H1 (cell line): ENCODE data around the gene IL1RL1. TPM values are rescaled to one million over a fixed set of nuclear protein-coding genes. Genes with fewer than 3 reads are reported as not detected.

Experiments used
- CTCF ChIA-PET: fragments of 300-600 bp; sonication (Branson Sonifier 250); formaldehyde crosslinking; loops from one replicate; lab custom pipeline; 2021; ENCODE audit not compliant: partially characterized antibody; lab: Charles Lee
- POLR2A ChIA-PET: fragments of 300-600 bp; sonication (Branson Sonifier 250); formaldehyde crosslinking; loops from one replicate; lab custom pipeline; 2021; ENCODE audit warnings: inconsistent platforms; ENCODE audit not compliant: partially characterized antibody; lab: Charles Lee
- DNase-seq, 2 experiments: peaks; one replicate each; pipeline versions ENCODE4 v3.0.0 to v3.0.0-alpha.2; 2010 to 2022; ENCODE audit warnings: low spot score in 2 of 2, low read depth in 1 of 2, mixed read lengths in 1 of 2
- FAIRE-seq: peaks from 2 replicates; lab custom pipeline; 2011; peaks lifted over from hg19 to GRCh38; lab: Jason Lieb, UNC
- H2AFZ ChIP-seq: 2 replicates; pipeline ENCODE4 v1.8.1; 2012; ENCODE audit warnings: low read length, inconsistent platforms
- H2AK5ac ChIP-seq: 2 replicates; pipeline ENCODE4 v1.6.1; 2013; ENCODE audit warnings: low read depth, low read length
- H2BK120ac ChIP-seq: replicated peaks from 2 replicates; pipeline ENCODE3; 2013; ENCODE audit warnings: low read depth, low read length, inconsistent platforms
- H2BK12ac ChIP-seq: 2 replicates; pipeline ENCODE4 v1.6.1; 2013; ENCODE audit warnings: low read depth, low read length
- H2BK15ac ChIP-seq: 2 replicates; pipeline ENCODE4 v1.6.1; 2013; ENCODE audit warnings: low read length
- H2BK20ac ChIP-seq: 2 replicates; pipeline ENCODE4 v1.6.1; 2013; ENCODE audit warnings: low read length
- H2BK5ac ChIP-seq: 2 replicates; pipeline ENCODE4 v1.6.1; 2013; ENCODE audit warnings: low read depth, low read length
- H3K14ac ChIP-seq: 2 replicates; pipeline ENCODE4 v1.6.1; 2013; ENCODE audit warnings: inconsistent platforms; ENCODE audit not compliant: insufficient read length
- H3K18ac ChIP-seq: 2 replicates; pipeline ENCODE4 v1.6.1; 2013; ENCODE audit warnings: low read length; ENCODE audit errors: extremely low read depth
- H3K23ac ChIP-seq: 2 replicates; pipeline ENCODE4 v1.6.1; 2013; ENCODE audit warnings: inconsistent platforms; ENCODE audit not compliant: insufficient read length
- H3K23me2 ChIP-seq: 2 replicates; pipeline ENCODE4 v1.6.1; 2013; ENCODE audit warnings: low read depth, low read length
- H3K27ac ChIP-seq: 2 replicates; pipeline ENCODE4 v1.6.1; 2011; ENCODE audit warnings: low read depth, low read length, inconsistent platforms
- H3K27me3 ChIP-seq, 4 experiments: replicated peaks in 1 of 4; 1 replicate in 1 of 4; 2 replicates in 3 of 4; pipeline versions ENCODE4 v1.6.1 to v1.8.1; 2011 to 2013; ENCODE audit warnings: low read length in 3 of 4, mild to moderate bottlenecking in 3 of 4, inconsistent platforms in 2 of 4, mixed read lengths in 2 of 4, moderate library complexity in 1 of 4; ENCODE audit not compliant: control insufficient read depth in 3 of 4, insufficient read depth in 3 of 4; ENCODE audit errors: extremely low read depth in 1 of 4
- H3K36me3 ChIP-seq, 4 experiments: 2 replicates each; pipeline versions ENCODE4 v1.6.1 to v1.8.1; 2011 to 2013; ENCODE audit warnings: mild to moderate bottlenecking in 4 of 4, low read length in 3 of 4, moderate library complexity in 2 of 4, control low read depth in 1 of 4, inconsistent platforms in 1 of 4; ENCODE audit not compliant: insufficient read depth in 4 of 4, control insufficient read depth in 2 of 4
- H3K4ac ChIP-seq: replicated peaks from 2 replicates; pipeline ENCODE3; 2013; ENCODE audit warnings: low read length, low read depth, mixed read lengths, inconsistent platforms; ENCODE audit not compliant: insufficient read length
- H3K4me1 ChIP-seq, 4 experiments: replicated peaks in 1 of 4; 1 replicate in 1 of 4; 2 replicates in 3 of 4; pipeline versions ENCODE4 v1.6.1 to v1.8.1; 2011 to 2013; ENCODE audit warnings: low read length in 3 of 4, inconsistent platforms in 2 of 4, mixed read lengths in 1 of 4; ENCODE audit not compliant: insufficient read depth in 4 of 4, control insufficient read depth in 3 of 4
- H3K4me2 ChIP-seq, 2 experiments: 2 replicates each; pipeline versions ENCODE4 v1.6.1 to v1.8.1; 2011 to 2013; ENCODE audit warnings: low read depth in 2 of 2, low read length in 2 of 2, control low read depth in 1 of 2, inconsistent platforms in 1 of 2, mild to moderate bottlenecking in 1 of 2; ENCODE audit not compliant: insufficient read depth in 1 of 2
- H3K4me3 ChIP-seq, 4 experiments: fragments of 200-600, 300-600 bp in 1 of 4; sonication (generic), shearing (Covaris generic), sonication (Bioruptor Twin) in 1 of 4; 2 replicates each; pipeline versions ENCODE4 v1.5.1 to v1.8.1; 2011 to 2016; ENCODE audit warnings: low read length in 4 of 4, low read depth in 3 of 4, control low read depth in 2 of 4, inconsistent platforms in 2 of 4, mild to moderate bottlenecking in 2 of 4, mixed read lengths in 1 of 4, moderate library complexity in 1 of 4; ENCODE audit not compliant: insufficient read depth in 2 of 4; ENCODE audit errors: extremely low read depth in 1 of 4
- H3K56ac ChIP-seq: replicated peaks from 2 replicates; pipeline ENCODE3; 2013; ENCODE audit warnings: low read depth, mild to moderate bottlenecking, mixed read lengths, low read length, inconsistent platforms; ENCODE audit not compliant: insufficient read length
- H3K79me1 ChIP-seq: 2 replicates; pipeline ENCODE4 v1.6.1; 2013; ENCODE audit warnings: low read depth, low read length, control low read depth
- H3K79me2 ChIP-seq, 2 experiments: 2 replicates each; pipeline versions ENCODE4 v1.6.1 to v1.8.1; 2012 to 2013; ENCODE audit warnings: low read length in 2 of 2, mild to moderate bottlenecking in 2 of 2, inconsistent platforms in 1 of 2; ENCODE audit not compliant: insufficient read depth in 2 of 2, control insufficient read depth in 1 of 2
- H3K9ac ChIP-seq, 4 experiments: replicated peaks in 1 of 4; 1 replicate in 1 of 4; 2 replicates in 3 of 4; pipeline versions ENCODE4 v1.6.1 to v1.8.1; 2011 to 2013; ENCODE audit warnings: low read depth in 3 of 4, low read length in 3 of 4, control low read depth in 2 of 4, mild to moderate bottlenecking in 2 of 4, moderate library complexity in 2 of 4, inconsistent platforms in 1 of 4; ENCODE audit errors: extremely low read depth in 1 of 4
- H3K9me3 ChIP-seq, 2 experiments: 2 replicates each; pipeline versions ENCODE4 v1.6.1 to v1.8.1; 2012 to 2013; ENCODE audit warnings: mild to moderate bottlenecking in 2 of 2, moderate library complexity in 2 of 2, control low read depth in 1 of 2, inconsistent platforms in 1 of 2, low read depth in 1 of 2, low read length in 1 of 2, mixed read lengths in 1 of 2; ENCODE audit not compliant: insufficient read depth in 2 of 2
- H4K20me1 ChIP-seq, 2 experiments: replicated peaks in 1 of 2; 2 replicates each; pipeline versions ENCODE3 to v1.8.1; 2011 to 2013; ENCODE audit warnings: inconsistent platforms in 2 of 2, low read length in 2 of 2, mild to moderate bottlenecking in 1 of 2; ENCODE audit not compliant: insufficient read depth in 2 of 2, control insufficient read depth in 1 of 2
- H4K5ac ChIP-seq: 2 replicates; pipeline ENCODE4 v1.6.1; 2013; ENCODE audit warnings: low read length, low read depth, mixed read lengths, inconsistent platforms; ENCODE audit not compliant: insufficient read length
- H4K8ac ChIP-seq: 2 replicates; pipeline ENCODE4 v1.8.0; 2013; ENCODE audit warnings: mild to moderate bottlenecking, moderate library complexity, low read length, inconsistent platforms; ENCODE audit not compliant: insufficient read depth; ENCODE audit errors: extremely low read depth
- H4K91ac ChIP-seq: replicated peaks from 2 replicates; pipeline ENCODE3; 2013; ENCODE audit warnings: low read length, mixed read lengths, inconsistent platforms; ENCODE audit not compliant: insufficient read length
- BACH1 ChIP-seq: IDR thresholded peaks from 2 replicates; pipeline ENCODE4 v1.6.1; 2012; ENCODE audit warnings: low read length, improper control_type of control experiment
- BCL11A ChIP-seq, 2 experiments: IDR thresholded peaks; one replicate each; pipeline ENCODE4 v1.6.1; 2011; ENCODE audit warnings: low read depth in 2 of 2, low read length in 2 of 2, mild to moderate bottlenecking in 2 of 2
- GABPA ChIP-seq: IDR thresholded peaks from 2 replicates; pipeline ENCODE4 v1.6.1; 2011; ENCODE audit warnings: mild to moderate bottlenecking, low read length, moderate library complexity, borderline replicate concordance; ENCODE audit not compliant: insufficient read depth
- GTF2F1 ChIP-seq: IDR thresholded peaks from 2 replicates; pipeline ENCODE4 v1.6.1; 2012; ENCODE audit warnings: low read depth, low read length, improper control_type of control experiment, borderline replicate concordance
- KDM4A ChIP-seq: IDR thresholded peaks from one replicate; pipeline ENCODE4 v1.7.1; 2012; ENCODE audit warnings: low read depth, mild to moderate bottlenecking, moderate library complexity, low read length, inconsistent platforms; ENCODE audit not compliant: severe bottlenecking
- KDM5A ChIP-seq: fragments of 200-600 bp; IDR thresholded peaks from 2 replicates; pipeline ENCODE4 v1.7.1; 2012; ENCODE audit warnings: mild to moderate bottlenecking, low read length, inconsistent platforms, mixed read lengths
- MAFK ChIP-seq: IDR thresholded peaks from 2 replicates; pipeline ENCODE4 v1.6.1; 2012; ENCODE audit warnings: low read depth, mild to moderate bottlenecking, improper control_type of control experiment, low read length
- RBBP5 ChIP-seq: IDR thresholded peaks from 2 replicates; pipeline ENCODE4 v1.7.1; 2012; ENCODE audit warnings: low read depth, mild to moderate bottlenecking, inconsistent platforms, low read length, moderate library complexity, borderline replicate concordance
- RFX5 ChIP-seq: IDR thresholded peaks from 2 replicates; pipeline ENCODE4 v1.6.1; 2011; ENCODE audit warnings: low read depth, low read length, improper control_type of control experiment, borderline replicate concordance
- SIX5 ChIP-seq: IDR thresholded peaks from 2 replicates; pipeline ENCODE4 v1.6.1; 2011; ENCODE audit warnings: mild to moderate bottlenecking, low read depth, low read length
- TEAD4 ChIP-seq: IDR thresholded peaks from 2 replicates; pipeline ENCODE4 v1.6.1; 2012; ENCODE audit warnings: low read depth, low read length, inconsistent platforms, mixed read lengths
- WGBS, 2 experiments: shearing (Covaris generic) in 1 of 2; methylation state at CpG; one replicate each; pipeline versions ENCODE4 v1.1.6 to v1.1.7; 2013 to 2015; ENCODE audit warnings: low lambda C conversion rate in 2 of 2, mixed read lengths in 2 of 2, inconsistent platforms in 1 of 2, low coverage in 1 of 2, missing lambda C conversion rate in 1 of 2; ENCODE audit not compliant: insufficient replicate concordance in 2 of 2, insufficient coverage in 1 of 2, insufficient read length in 1 of 2; ENCODE audit errors: extremely low coverage in 1 of 2, missing lambda C conversion rate in 1 of 2; 5-methylcytosine and 5-hydroxymethylcytosine counted together
- polyA plus RNA-seq, 7 experiments: library from polyadenylated mRNA; depleted of rRNA in 3 of 7; stranded (reverse) in 5 of 7; unstranded in 2 of 7; fragments of >200 nt in 5 of 7; fragments of 200-250 nt in 2 of 7; gene quantifications; 1 replicate in 5 of 7; 2 replicates in 1 of 7; 4 replicates in 1 of 7; pipeline versions ENCODE4 v1.2.1 to v1.2.3, GENCODE V29; 2011 to 2013; ENCODE audit warnings: missing spikeins in 2 of 7, mixed read lengths in 2 of 7
- total RNA-seq: library from RNA; stranded (reverse); fragmentation: NEBNext Ultra II Directional; extraction: Animal tissue kit (Norgen Biotek cat#: 25700); gene quantifications from 2 replicates; pipeline ENCODE4 v1.2.1, GENCODE V29; 2021
- TF ChIP-seq, protein P1 (sequence below), 3 experiments: IDR thresholded peaks; 1 replicate in 2 of 3; 2 replicates in 1 of 3; pipeline versions ENCODE4 v1.5.1 to v1.6.1; 2011; ENCODE audit warnings: low read length in 3 of 3, mild to moderate bottlenecking in 3 of 3, inconsistent platforms in 2 of 3, low read depth in 1 of 3, moderate library complexity in 1 of 3; ENCODE audit not compliant: insufficient read depth in 1 of 3; ENCODE audit errors: control extremely low read depth in 1 of 3

Gene IL1RL1
- total and polyA plus RNA-seq, 2 of the 8 experiments (the other 6 are each of a cell fraction or from before 2014, with no cell fraction given), result not detected

GRCh38 chr2:102318437-102318836, 7.1 kb downstream of the IL1RL1 start:
- no peak overlapping the region for H3K14ac ChIP-seq
- no peak overlapping the region for H3K4ac ChIP-seq
- H4K20me1 ChIP-seq, result no peaks in the 10 kb centered on the region
- H2BK5ac ChIP-seq, result no peak overlapping the region
- no peak overlapping the region for H2BK120ac ChIP-seq
- no peak overlapping the region for H3K4me3 ChIP-seq
- H3K79me1 ChIP-seq, result no peaks in the 10 kb centered on the region
- no peak overlapping the region for H2BK20ac ChIP-seq
- H2BK15ac ChIP-seq, result no peak overlapping the region
- DNase-seq (no peak), FAIRE-seq (no peak)
- no peaks in the 10 kb centered on the region for H3K79me2 ChIP-seq
- no peaks in the 10 kb centered on the region for H3K27me3 ChIP-seq
- H3K9ac ChIP-seq, result no peak overlapping the region
- H3K27ac ChIP-seq, result no peak overlapping the region
- WGBS, 2 experiments, result 83% methylated on average over 2 of the region's 2 CpGs; no CpG with 5 or more reads in 1 of the 2 experiments
- H2AK5ac ChIP-seq, result no peak overlapping the region
- H4K5ac ChIP-seq, result no peak overlapping the region
- H2AFZ ChIP-seq, result no peak overlapping the region
- peaks cover 3 to 4% of the 10 kb centered on the region in 2 experiments; a peak in 3 of 4 replicates for H3K9me3 ChIP-seq
- H3K23me2 ChIP-seq, result peaks cover 2% of the 10 kb centered on the region; the same call in 1 of the 2 replicates
- no peak overlapping the region for H4K8ac ChIP-seq
- ChIA-PET CTCF (interaction anchor here (0.7 kb wide), 1 partner anchor 72 kb away, joined by 4 read pairs; no protein-coding TSS in a partner anchor), POLR2A (no interaction called here)
- no peak overlapping the region for H3K18ac ChIP-seq
- H3K56ac ChIP-seq, result no peak overlapping the region
- no peak overlapping the region for H2BK12ac ChIP-seq
- no peak overlapping the region for H3K23ac ChIP-seq
- no peak overlapping the region for H4K91ac ChIP-seq
- H3K36me3 ChIP-seq, result no peaks in the 10 kb centered on the region
- no peak overlapping the region for H3K4me2 ChIP-seq
- H3K4me1 ChIP-seq, result no peaks in the 10 kb centered on the region
- TF ChIP-seq GTF2F1, result no peak
- no peak for TF ChIP-seq RFX5
- no peak for TF ChIP-seq MAFK
- TF ChIP-seq BACH1, result no peak
- no peak for TF ChIP-seq RBBP5
- no peak for TF ChIP-seq GABPA
- no peak for TF ChIP-seq KDM4A
- no peak for TF ChIP-seq BCL11A (IDR thresholded peaks at IDR 0.05; ENCODE audit: low read depth in 2 of 2, low read length in 2 of 2)
- no peak for TF ChIP-seq KDM5A
- TF ChIP-seq, protein P1, sequence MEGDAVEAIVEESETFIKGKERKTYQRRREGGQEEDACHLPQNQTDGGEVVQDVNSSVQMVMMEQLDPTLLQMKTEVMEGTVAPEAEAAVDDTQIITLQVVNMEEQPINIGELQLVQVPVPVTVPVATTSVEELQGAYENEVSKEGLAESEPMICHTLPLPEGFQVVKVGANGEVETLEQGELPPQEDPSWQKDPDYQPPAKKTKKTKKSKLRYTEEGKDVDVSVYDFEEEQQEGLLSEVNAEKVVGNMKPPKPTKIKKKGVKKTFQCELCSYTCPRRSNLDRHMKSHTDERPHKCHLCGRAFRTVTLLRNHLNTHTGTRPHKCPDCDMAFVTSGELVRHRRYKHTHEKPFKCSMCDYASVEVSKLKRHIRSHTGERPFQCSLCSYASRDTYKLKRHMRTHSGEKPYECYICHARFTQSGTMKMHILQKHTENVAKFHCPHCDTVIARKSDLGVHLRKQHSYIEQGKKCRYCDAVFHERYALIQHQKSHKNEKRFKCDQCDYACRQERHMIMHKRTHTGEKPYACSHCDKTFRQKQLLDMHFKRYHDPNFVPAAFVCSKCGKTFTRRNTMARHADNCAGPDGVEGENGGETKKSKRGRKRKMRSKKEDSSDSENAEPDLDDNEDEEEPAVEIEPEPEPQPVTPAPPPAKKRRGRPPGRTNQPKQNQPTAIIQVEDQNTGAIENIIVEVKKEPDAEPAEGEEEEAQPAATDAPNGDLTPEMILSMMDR (IDR thresholded peaks at IDR 0.05; ENCODE audit: control extremely low read depth in 1 of 3, insufficient read depth in 1 of 3, low read depth in 1 of 3, low read length in 3 of 3), result no peak
- TF ChIP-seq TEAD4, result no peak
- no peak for TF ChIP-seq SIX5
